CD4-positive, CD25-positive, alpha-beta regulatory T cell (primary cell): Measurements from ENCODE around the gene MEF2C. TPM values are rescaled to one million over a fixed set of nuclear protein-coding genes. Genes with fewer than 3 reads are reported as not detected.
A peak's percentile ranks its signal among the peaks of the same experiment; 100 is the strongest.

Experiments
- ATAC-seq, 2 donors: fragments of 150-1000 bp; cut with Tn5 transposase; one replicate each; pipeline ENCODE4 v1.10.0; 2021; ENCODE audit warnings: low read depth in 2 of 2, moderate number of reproducible peaks in 2 of 2, moderate library complexity in 1 of 2
- DNase-seq, 3 donors: peaks; one replicate each; pipeline versions ENCODE4 v3.0.0 to v3.0.0-alpha.2; 2012 to 2022; ENCODE audit warnings: mixed read lengths in 1 of 3
- H3K27ac ChIP-seq: one replicate; pipeline ENCODE4 v1.7.0; 2013; ENCODE audit warnings: mild to moderate bottlenecking, low read length; ENCODE audit not compliant: insufficient read depth, poor library complexity, severe bottlenecking
- H3K27me3 ChIP-seq: one replicate; pipeline ENCODE4 v1.7.0; 2013; ENCODE audit warnings: low read length; ENCODE audit not compliant: control insufficient read depth, insufficient read depth
- H3K36me3 ChIP-seq: one replicate; pipeline ENCODE4 v1.7.0; 2013; ENCODE audit warnings: mild to moderate bottlenecking, low read length, moderate library complexity; ENCODE audit not compliant: control insufficient read depth, insufficient read depth
- H3K4me1 ChIP-seq: 2 replicates; pipeline ENCODE4 v1.7.0; 2013; ENCODE audit warnings: mild to moderate bottlenecking, low read length; ENCODE audit not compliant: insufficient read depth, control insufficient read depth, poor library complexity, severe bottlenecking
- H3K4me3 ChIP-seq: one replicate; pipeline ENCODE4 v1.7.0; 2013; ENCODE audit warnings: low read depth, mild to moderate bottlenecking, low read length, moderate library complexity
- H3K9me3 ChIP-seq, 2 experiments: 1 replicate in 1 of 2; 2 replicates in 1 of 2; pipeline ENCODE4 v1.7.0; 2013; ENCODE audit warnings: low read length in 2 of 2, mild to moderate bottlenecking in 1 of 2, moderate library complexity in 1 of 2; ENCODE audit not compliant: control insufficient read depth in 2 of 2
- H3K27ac Mint-ChIP-seq, 3 donors: one replicate each; pipeline ENCODE4 v1.8.0; 2020 to 2022; ENCODE audit warnings: mild to moderate bottlenecking in 3 of 3, mixed read lengths in 3 of 3, moderate library complexity in 2 of 3
- H3K27me3 Mint-ChIP-seq: one replicate; pipeline ENCODE4 v1.8.0; 2022; ENCODE audit warnings: mild to moderate bottlenecking, mixed read lengths
- H3K36me3 Mint-ChIP-seq: one replicate; pipeline ENCODE4 v1.8.0; 2020; ENCODE audit warnings: mixed read lengths
- H3K4me1 Mint-ChIP-seq, 4 donors: one replicate each; pipeline ENCODE4 v1.8.0; 2020 to 2022; ENCODE audit warnings: mixed read lengths in 4 of 4, mild to moderate bottlenecking in 1 of 4
- H3K4me3 Mint-ChIP-seq, 4 donors: one replicate each; pipeline ENCODE4 v1.8.0; 2020 to 2022; ENCODE audit warnings: mild to moderate bottlenecking in 4 of 4, mixed read lengths in 4 of 4, moderate library complexity in 3 of 4
- H3K9me3 Mint-ChIP-seq, 7 donors: one replicate each; pipeline ENCODE4 v1.8.0; 2020 to 2022; ENCODE audit warnings: mixed read lengths in 7 of 7, mild to moderate bottlenecking in 3 of 7, moderate library complexity in 2 of 7
- polyA plus RNA-seq, 4 donors: library from polyadenylated mRNA; unstranded; fragments of 300-500 nt; fragmentation: Illumina TruSeq; gene quantifications; one replicate each; pipeline ENCODE4 v1.2.3, GENCODE V29; 2021
- total RNA-seq: library from RNA; stranded (reverse); gene quantifications from one replicate; pipeline ENCODE4 v1.2.3, GENCODE V29; 2022

MEF2C gene
- total and polyA plus RNA-seq, 5 donors from 2014 or later = 0.38 to 1.7 (median 1.6) TPM; not detected in 2

GRCh38 chr5:88677943-88678769 lies 204.8 kb downstream of the MEF2C start:
- no peak overlapping the region for H3K4me3 Mint-ChIP-seq

DNA sequence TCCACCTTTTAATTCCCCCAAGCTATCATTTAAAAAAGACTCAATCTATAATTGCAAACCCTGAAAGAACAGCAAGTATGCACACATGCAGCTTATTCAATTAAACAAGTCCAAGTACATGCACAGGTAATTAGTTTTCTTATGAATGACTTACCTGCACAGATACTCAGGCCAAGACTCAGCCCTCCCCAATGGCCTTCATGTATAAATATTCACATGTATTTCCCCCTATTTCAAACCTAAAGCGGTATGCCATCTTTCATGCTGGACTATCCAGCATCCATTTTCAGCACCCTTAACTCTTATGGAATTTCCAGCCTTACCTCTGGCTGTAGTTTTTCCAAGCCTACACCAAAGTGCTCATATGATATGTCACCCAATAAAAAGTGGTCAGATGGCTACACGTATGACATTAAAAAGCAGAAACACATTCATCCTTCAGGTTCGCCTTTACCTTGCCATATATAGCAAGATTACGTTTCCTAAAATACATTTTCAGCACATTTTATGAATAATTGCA lies 205.5 kb downstream of the MEF2C start:
- DNase-seq = no peak
- Mint-ChIP-seq H3K9me3 (peaks cover 0 to 22% (median 3%) of the 10 kb centered on the region in 7 donors), H3K36me3 (no peaks in the 10 kb centered on the region), H3K27ac (peak overlapping the region in 1 of 3 donors; percentile 33), H3K4me1 (peaks cover 9 to 43% (median 19%) of the 10 kb centered on the region in 4 donors), H3K27me3 (peaks cover 88% of the 10 kb centered on the region), H3K4me3 (peak overlapping the region in 1 of 4 donors; percentile 13)
- H3K27ac ChIP-seq = no peak overlapping the region
- no peak for ATAC-seq
- peaks cover 32% of the 10 kb centered on the region for H3K4me1 ChIP-seq
- H3K36me3 ChIP-seq = no peaks in the 10 kb centered on the region
- peaks cover 64% of the 10 kb centered on the region for H3K27me3 ChIP-seq
- H3K4me3 ChIP-seq = no peak overlapping the region
- peaks cover 2 to 12% of the 10 kb centered on the region in 2 experiments for H3K9me3 ChIP-seq

More at GRCh38 chr5:88677943-88678769, 204.8 kb downstream of the MEF2C start:
- H3K36me3 Mint-ChIP-seq = no peaks in the 10 kb centered on the region
- H3K27me3 Mint-ChIP-seq = peaks cover 90% of the 10 kb centered on the region
- no peaks in the 10 kb centered on the region for H3K36me3 ChIP-seq
- peaks cover 0 to 20% (median 3%) of the 10 kb centered on the region in 7 donors for H3K9me3 Mint-ChIP-seq
- H3K27ac ChIP-seq = no peak overlapping the region
- peaks cover 66% of the 10 kb centered on the region for H3K27me3 ChIP-seq
- H3K4me3 ChIP-seq = no peak overlapping the region
- no peak overlapping the region for H3K27ac Mint-ChIP-seq
- peaks cover 12 to 42% (median 20%) of the 10 kb centered on the region in 4 donors for H3K4me1 Mint-ChIP-seq
- DNase-seq = no peak
- peaks cover 2 to 11% of the 10 kb centered on the region in 2 experiments for H3K9me3 ChIP-seq
- ATAC-seq = no peak
- H3K4me1 ChIP-seq = peaks cover 32% of the 10 kb centered on the region

GRCh38 chr5:88676637-88677375 lies 206.2 kb downstream of the MEF2C start:
- H3K4me1 Mint-ChIP-seq = peaks cover 9 to 46% (median 20%) of the 10 kb centered on the region in 4 donors

GRCh38 chr5:88675708-88676636 lies 207.0 kb downstream of the MEF2C start:
- Mint-ChIP-seq H3K27me3 (peaks cover 90% of the 10 kb centered on the region), H3K4me3 (peak overlapping the region; percentile 73 to 82 (median 78)), H3K9me3 (peaks cover 0 to 22% (median 4%) of the 10 kb centered on the region in 7 donors), H3K27ac (no peak overlapping the region), H3K36me3 (no peaks in the 10 kb centered on the region), H3K4me1 (peaks cover 9 to 48% (median 20%) of the 10 kb centered on the region in 4 donors)
- peaks cover 32% of the 10 kb centered on the region for H3K4me1 ChIP-seq
- peak overlapping the region; percentile 62 for H3K4me3 ChIP-seq
- peak in 1 of 3 donors; percentile 47 for DNase-seq
- no peak for ATAC-seq
- peaks cover 64% of the 10 kb centered on the region for H3K27me3 ChIP-seq
- H3K9me3 ChIP-seq = peaks cover 2 to 12% of the 10 kb centered on the region in 2 experiments
- H3K27ac ChIP-seq = no peak overlapping the region
- no peaks in the 10 kb centered on the region for H3K36me3 ChIP-seq

More at GRCh38 chr5:88676637-88677375, 206.2 kb downstream of the MEF2C start:
- Histone ChIP-seq H3K36me3 (no peaks in the 10 kb centered on the region), H3K27ac (no peak overlapping the region), H3K27me3 (peaks cover 64% of the 10 kb centered on the region), H3K9me3 (peaks cover 2 to 12% of the 10 kb centered on the region in 2 experiments), H3K4me1 (peaks cover 32% of the 10 kb centered on the region), H3K4me3 (no peak overlapping the region)
- ATAC-seq (no peak), DNase-seq (no peak)
- Mint-ChIP-seq H3K27me3 (peaks cover 90% of the 10 kb centered on the region), H3K27ac (no peak overlapping the region), H3K4me3 (peak overlapping the region in 2 of 4 donors; percentile 5 to 42), H3K9me3 (peaks cover 0 to 22% (median 4%) of the 10 kb centered on the region in 7 donors), H3K36me3 (no peaks in the 10 kb centered on the region)

DNA sequence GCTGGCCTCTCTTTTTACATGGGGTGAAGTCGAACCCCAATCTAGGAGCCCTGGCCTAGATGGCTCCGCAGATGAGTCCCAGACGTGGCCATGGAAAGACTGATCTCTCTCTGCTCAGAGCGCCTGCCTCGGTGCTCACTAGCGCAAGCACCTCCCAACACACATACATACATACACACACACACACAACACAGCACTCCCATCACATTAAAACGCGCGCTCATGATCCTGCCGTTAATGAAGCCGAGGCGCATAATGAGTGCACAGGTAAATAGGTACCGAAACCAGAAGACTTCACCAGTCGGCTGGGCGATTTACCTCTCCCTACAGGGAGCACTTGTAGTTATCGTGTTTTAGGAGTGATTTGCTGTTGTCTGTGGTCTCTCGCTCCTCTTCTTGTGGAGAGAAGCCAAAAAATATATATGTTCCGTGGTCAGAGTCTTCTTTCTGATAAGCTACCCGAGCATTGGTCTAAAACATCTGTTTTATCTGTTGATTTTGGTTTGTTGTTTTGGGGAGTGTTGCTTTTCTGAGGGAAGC lies 207.7 kb downstream of the MEF2C start:
- H3K9me3 Mint-ChIP-seq = peaks cover 0 to 22% (median 4%) of the 10 kb centered on the region in 7 donors
- no peak overlapping the region for H3K27ac Mint-ChIP-seq
- peaks cover 91% of the 10 kb centered on the region for H3K27me3 Mint-ChIP-seq
- H3K4me1 ChIP-seq = peaks cover 25% of the 10 kb centered on the region
- no peaks in the 10 kb centered on the region for H3K36me3 Mint-ChIP-seq
- no peak overlapping the region for H3K27ac ChIP-seq
- no peak for DNase-seq
- no peak for ATAC-seq
- H3K9me3 ChIP-seq = peaks cover 2 to 12% of the 10 kb centered on the region in 2 experiments
- H3K4me1 Mint-ChIP-seq = peaks cover 9 to 43% (median 20%) of the 10 kb centered on the region in 4 donors
- H3K4me3 ChIP-seq = peak overlapping the region; percentile 62
- peak overlapping the region; percentile 72 to 82 (median 78) for H3K4me3 Mint-ChIP-seq
- no peaks in the 10 kb centered on the region for H3K36me3 ChIP-seq
- H3K27me3 ChIP-seq = peaks cover 67% of the 10 kb centered on the region

GRCh38 chr5:88674356-88675167 lies 208.4 kb downstream of the MEF2C start:
- Histone ChIP-seq H3K4me1 (peaks cover 21% of the 10 kb centered on the region), H3K9me3 (peaks cover 2 to 12% of the 10 kb centered on the region in 2 experiments), H3K27ac (no peak overlapping the region), H3K36me3 (no peaks in the 10 kb centered on the region), H3K4me3 (peak overlapping the region; percentile 62), H3K27me3 (peaks cover 69% of the 10 kb centered on the region)
- Mint-ChIP-seq H3K4me1 (peaks cover 8 to 42% (median 19%) of the 10 kb centered on the region in 4 donors), H3K4me3 (peak overlapping the region; percentile 38 to 81 (median 74)), H3K9me3 (peaks cover 0 to 22% (median 4%) of the 10 kb centered on the region in 7 donors), H3K36me3 (no peaks in the 10 kb centered on the region), H3K27ac (no peak overlapping the region), H3K27me3 (peaks cover 91% of the 10 kb centered on the region)
- peak in 1 of 2 donors; percentile 38 for ATAC-seq
- peak in 1 of 3 donors; percentile 69 for DNase-seq
